ENCODE results near the gene MYDGF.
"Not testable (repeated sequence)": the region's sequence is repeated elsewhere in the genome, so short reads cannot be mapped to it uniquely, and the experiment has no call there.

Gene MYDGF

DNA sequence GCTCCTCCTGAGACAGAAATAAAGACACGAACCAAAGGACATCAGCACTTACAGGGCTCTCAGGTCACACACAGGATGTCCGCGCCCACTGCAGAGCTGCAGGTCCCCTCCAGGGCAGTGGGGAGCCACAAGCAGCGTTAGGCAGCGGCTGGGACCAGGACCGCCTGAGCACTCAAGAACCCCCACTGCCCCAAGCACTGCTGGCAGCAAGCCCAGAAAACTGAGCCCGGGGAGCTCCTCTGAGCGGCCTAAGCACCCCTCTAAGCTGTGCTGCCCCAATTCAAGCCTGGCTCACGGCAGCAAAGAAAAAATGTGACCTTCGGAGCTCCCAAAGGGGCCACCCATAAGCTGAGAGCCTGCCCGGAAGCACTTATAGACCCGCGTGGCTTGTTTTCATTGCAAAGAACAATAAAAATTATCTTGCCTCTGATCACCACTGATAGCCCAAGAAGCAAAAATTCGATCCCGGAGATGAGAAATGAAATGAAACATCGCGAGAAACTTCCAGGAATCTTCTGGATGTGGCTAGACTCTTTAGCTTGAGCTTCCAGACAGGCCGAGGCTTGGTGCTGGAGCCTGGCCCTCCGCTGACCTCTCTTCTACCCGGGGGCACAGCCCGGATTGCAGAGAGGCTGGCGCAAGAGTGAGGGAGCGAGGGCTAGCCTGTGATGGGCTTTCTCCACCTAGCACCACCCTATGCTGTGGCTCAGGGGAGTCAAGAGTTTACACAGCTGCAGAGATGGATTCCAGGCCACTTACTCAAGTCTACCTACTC lies 47.2 kb upstream of the MYDGF start:
- Histone ChIP-seq H3K36me3 (ENCODE audit: control insufficient read depth in 2 of 2, insufficient read depth in 1 of 2, low read length in 2 of 2) (peaks cover 8 to 86% of the 10 kb centered on the region in 2 experiments; a peak in 2 of 3 replicates), H3K9me3 (ENCODE audit: control insufficient read depth, insufficient read depth, low read depth, low read length) (no peaks in the 10 kb centered on the region), H3K4me1 (ENCODE audit: control insufficient read depth, insufficient read depth, low read length) (peaks cover 7% of the 10 kb centered on the region; the same call in 1 of the 2 replicates), H3K4me3 (ENCODE audit: low read depth, low read length) (no peak overlapping the region), H3K27ac (ENCODE audit: extremely low read depth, low read depth, low read length) (0 out of 2 replicates have a peak overlapping the region, but pooled peaks have one; percentile 8)
- TF ChIP-seq ZNF140 (tag by site-specific recombination; IDR thresholded peaks at IDR 0.05), result no peak
- TF ChIP-seq ZNF16 (tag by site-specific recombination; IDR thresholded peaks at IDR 0.05; ENCODE audit: low read depth), result peak; percentile 89
- peak; percentile 87 for TF ChIP-seq ZIC2 (tag by site-specific recombination; IDR thresholded peaks at IDR 0.05)
- TF ChIP-seq TCF7L2 (IDR thresholded peaks at IDR 0.05; ENCODE audit: borderline replicate concordance, low read depth, low read length), result no peak
- TF ChIP-seq ZNF335 (tag by site-specific recombination; conservative IDR thresholded peaks at IDR 0.05), result peak; percentile 23; the same call in 1 of the 2 replicates
- TF ChIP-seq, protein P1, sequence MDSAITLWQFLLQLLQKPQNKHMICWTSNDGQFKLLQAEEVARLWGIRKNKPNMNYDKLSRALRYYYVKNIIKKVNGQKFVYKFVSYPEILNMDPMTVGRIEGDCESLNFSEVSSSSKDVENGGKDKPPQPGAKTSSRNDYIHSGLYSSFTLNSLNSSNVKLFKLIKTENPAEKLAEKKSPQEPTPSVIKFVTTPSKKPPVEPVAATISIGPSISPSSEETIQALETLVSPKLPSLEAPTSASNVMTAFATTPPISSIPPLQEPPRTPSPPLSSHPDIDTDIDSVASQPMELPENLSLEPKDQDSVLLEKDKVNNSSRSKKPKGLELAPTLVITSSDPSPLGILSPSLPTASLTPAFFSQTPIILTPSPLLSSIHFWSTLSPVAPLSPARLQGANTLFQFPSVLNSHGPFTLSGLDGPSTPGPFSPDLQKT (IDR thresholded peaks at IDR 0.05; ENCODE audit: borderline replicate concordance, low read depth, low read length), result no peak
- TF ChIP-seq GLIS1 (tag by site-specific recombination; IDR thresholded peaks at IDR 0.05), result peak; percentile 74
- ChIA-PET CTCF (interaction anchor here (0.6 to 1.1 kb wide), 4 partner anchors 74 to 738 kb away, joined by 3 to 7 read pairs (median 3); partner anchors contain the start of gene FEM1A), POLR2A (no interaction called here)

DNA sequence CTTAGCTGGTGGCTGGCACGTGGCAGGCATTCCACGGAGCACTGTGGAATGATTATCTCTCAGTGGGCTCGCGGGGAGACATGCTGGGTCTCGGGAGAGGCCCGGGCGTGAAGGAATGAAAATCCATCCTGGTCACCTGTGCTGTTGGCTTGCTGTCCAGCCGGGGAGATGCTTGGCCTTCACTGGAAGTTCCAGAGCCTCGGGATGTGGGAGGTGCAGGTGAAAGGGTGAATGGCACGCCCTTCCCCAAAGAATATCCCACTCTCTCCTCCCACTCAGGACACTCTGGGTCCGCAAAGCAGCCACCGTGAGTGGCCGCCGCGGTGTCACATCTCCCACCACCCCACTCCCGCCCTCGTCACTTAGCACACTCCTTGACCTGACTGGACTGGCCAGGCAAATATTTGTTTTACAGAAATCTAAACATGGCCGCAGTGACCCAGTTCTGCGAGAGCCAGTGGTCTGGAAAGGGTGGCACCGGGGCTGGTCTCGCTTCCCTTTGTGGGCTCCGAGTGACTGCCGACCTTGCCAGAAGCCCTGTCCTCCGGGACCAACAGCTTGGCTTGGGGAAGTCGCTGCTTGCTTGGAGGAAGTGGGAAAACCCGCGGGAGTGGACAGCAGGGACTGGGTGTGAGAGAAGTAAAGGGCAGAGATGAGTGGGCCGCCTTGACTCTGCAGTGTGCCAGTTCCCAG lies 45.5 kb upstream of the MYDGF start:
- Histone ChIP-seq H3K9me3 (ENCODE audit: control insufficient read depth, insufficient read depth, low read depth, low read length) (no peaks in the 10 kb centered on the region), H3K36me3 (ENCODE audit: control insufficient read depth in 2 of 2, insufficient read depth in 1 of 2, low read length in 2 of 2) (peaks cover 8 to 87% of the 10 kb centered on the region in 2 experiments; a peak in 2 of 3 replicates), H3K4me3 (ENCODE audit: low read depth, low read length) (no peak overlapping the region), H3K4me1 (ENCODE audit: control insufficient read depth, insufficient read depth, low read length) (peaks cover 5% of the 10 kb centered on the region; the same call in 1 of the 2 replicates), H3K27ac (ENCODE audit: extremely low read depth, low read depth, low read length) (no peak overlapping the region)
- CTCF ChIA-PET, result no interaction called here
- TF ChIP-seq, protein P2, sequence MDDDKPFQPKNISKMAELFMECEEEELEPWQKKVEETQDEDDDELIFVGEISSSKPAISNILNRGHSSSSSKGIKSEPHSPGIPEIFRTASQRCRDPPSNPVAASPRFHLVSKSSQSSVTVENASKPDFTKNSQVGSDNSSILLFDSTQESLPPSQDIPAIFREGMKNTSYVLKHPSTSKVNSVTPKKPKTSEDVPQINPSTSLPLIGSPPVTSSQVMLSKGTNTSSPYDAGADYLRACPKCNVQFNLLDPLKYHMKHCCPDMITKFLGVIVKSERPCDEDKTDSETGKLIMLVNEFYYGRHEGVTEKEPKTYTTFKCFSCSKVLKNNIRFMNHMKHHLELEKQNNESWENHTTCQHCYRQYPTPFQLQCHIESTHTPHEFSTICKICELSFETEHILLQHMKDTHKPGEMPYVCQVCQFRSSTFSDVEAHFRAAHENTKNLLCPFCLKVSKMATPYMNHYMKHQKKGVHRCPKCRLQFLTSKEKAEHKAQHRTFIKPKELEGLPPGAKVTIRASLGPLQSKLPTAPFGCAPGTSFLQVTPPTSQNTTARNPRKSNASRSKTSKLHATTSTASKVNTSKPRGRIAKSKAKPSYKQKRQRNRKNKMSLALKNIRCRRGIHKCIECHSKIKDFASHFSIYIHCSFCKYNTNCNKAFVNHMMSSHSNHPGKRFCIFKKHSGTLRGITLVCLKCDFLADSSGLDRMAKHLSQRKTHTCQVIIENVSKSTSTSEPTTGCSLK (tag by site-specific recombination; IDR thresholded peaks at IDR 0.05), result no peak
- no peak for TF ChIP-seq GLIS1 (tag by site-specific recombination; IDR thresholded peaks at IDR 0.05)
- no peak for TF ChIP-seq BCL11A (tag by site-specific recombination; IDR thresholded peaks at IDR 0.05; ENCODE audit: low read depth)
- no peak for TF ChIP-seq FEZF1 (tag by site-specific recombination; IDR thresholded peaks at IDR 0.05)
- no peak for TF ChIP-seq ZNF138 (tag by site-specific recombination; IDR thresholded peaks at IDR 0.05; ENCODE audit: borderline replicate concordance)
- TF ChIP-seq, protein P3, sequence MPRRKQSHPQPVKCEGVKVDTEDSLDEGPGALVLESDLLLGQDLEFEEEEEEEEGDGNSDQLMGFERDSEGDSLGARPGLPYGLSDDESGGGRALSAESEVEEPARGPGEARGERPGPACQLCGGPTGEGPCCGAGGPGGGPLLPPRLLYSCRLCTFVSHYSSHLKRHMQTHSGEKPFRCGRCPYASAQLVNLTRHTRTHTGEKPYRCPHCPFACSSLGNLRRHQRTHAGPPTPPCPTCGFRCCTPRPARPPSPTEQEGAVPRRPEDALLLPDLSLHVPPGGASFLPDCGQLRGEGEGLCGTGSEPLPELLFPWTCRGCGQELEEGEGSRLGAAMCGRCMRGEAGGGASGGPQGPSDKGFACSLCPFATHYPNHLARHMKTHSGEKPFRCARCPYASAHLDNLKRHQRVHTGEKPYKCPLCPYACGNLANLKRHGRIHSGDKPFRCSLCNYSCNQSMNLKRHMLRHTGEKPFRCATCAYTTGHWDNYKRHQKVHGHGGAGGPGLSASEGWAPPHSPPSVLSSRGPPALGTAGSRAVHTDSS (tag by site-specific recombination; IDR thresholded peaks at IDR 0.05), result no peak
- POLR2A ChIA-PET, result interaction anchor here (0.7 kb wide), 1 partner anchor 37 kb away, joined by 6 read pairs; no protein-coding TSS in a partner anchor

DNA sequence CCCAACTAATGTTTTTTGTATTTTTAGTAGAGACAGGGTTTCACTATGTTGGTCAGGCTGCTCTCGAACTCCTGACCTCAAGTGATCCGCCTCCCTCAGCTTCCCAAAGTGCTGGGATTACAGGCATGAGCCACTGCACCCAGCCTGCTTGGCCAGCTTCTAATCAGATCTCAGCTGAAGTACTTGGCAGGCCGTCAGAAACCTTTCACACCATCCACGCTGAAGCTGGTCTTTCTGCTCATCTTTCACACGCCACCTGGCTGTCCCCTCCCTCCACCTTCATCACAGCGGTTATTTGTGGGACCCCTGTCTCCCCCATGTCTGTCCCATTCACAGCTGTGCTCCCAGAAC lies 45.0 kb upstream of the MYDGF start:
- peaks cover 8 to 87% of the 10 kb centered on the region in 2 experiments; a peak in 2 of 3 replicates for H3K36me3 ChIP-seq (ENCODE audit: control insufficient read depth in 2 of 2, insufficient read depth in 1 of 2, low read length in 2 of 2)
- H3K27ac ChIP-seq (ENCODE audit: extremely low read depth, low read depth, low read length); CTCF ChIA-PET; H3K4me3 ChIP-seq (ENCODE audit: low read depth, low read length); H3K9me3 ChIP-seq (ENCODE audit: control insufficient read depth, insufficient read depth, low read depth, low read length); H3K4me1 ChIP-seq (ENCODE audit: control insufficient read depth, insufficient read depth, low read length): not testable (repeated sequence)
- POLR2A ChIA-PET, result interaction anchor here (0.7 kb wide), 1 partner anchor 36 kb away, joined by 6 read pairs; no protein-coding TSS in a partner anchor
